SW480 (cell line): ENCODE results near the gene ARPIN.
"Not testable (repeated sequence)": the region's sequence is repeated elsewhere in the genome, so short reads cannot be mapped to it uniquely, and the experiment has no call there.

ENCODE experiments used
- DNase-seq: peaks from one replicate; pipeline ENCODE4 v3.0.0-alpha.2; 2016; ENCODE audit warnings: low spot score

ARPIN gene

GRCh38 chr15:89878323-89878722 is 34.4 kb downstream of the ARPIN start:
- no peak for DNase-seq

GRCh38 chr15:89877083-89877425 is 35.7 kb downstream of the ARPIN start:
- no peak for DNase-seq

- DNase-seq: no peak
These were observed 36.2 kb downstream of the ARPIN start for GRCh38 chr15:89876396-89877082.

- DNase-seq: no peak
These were observed 37.0 kb downstream of the ARPIN start for GRCh38 chr15:89875741-89876140.

- peak; percentile 67 for DNase-seq
These were observed 37.7 kb downstream of the ARPIN start for GRCh38 chr15:89874926-89875564.

GRCh38 chr15:89870688-89871288 is 42.0 kb downstream of the ARPIN start:
- no peak for DNase-seq

- DNase-seq: no peak
These were observed 42.7 kb downstream of the ARPIN start for GRCh38 chr15:89870006-89870405.

GRCh38 chr15:89869490-89869889 is 43.3 kb downstream of the ARPIN start:
- DNase-seq: not testable (repeated sequence)

GRCh38 chr15:89864958-89865739 is 47.6 kb downstream of the ARPIN start:
- DNase-seq: no peak

GRCh38 chr15:89863918-89864317 is 48.8 kb downstream of the ARPIN start:
- DNase-seq: no peak

- peak; percentile 13 for DNase-seq
These were observed 51.9 kb downstream of the ARPIN start for GRCh38 chr15:89860891-89861290.

- no peak for DNase-seq
These were observed 52.3 kb downstream of the ARPIN start for GRCh38 chr15:89860431-89860830.

- no peak for DNase-seq
These were observed 53.9 kb downstream of the ARPIN start for GRCh38 chr15:89858661-89859458.

GRCh38 chr15:89857673-89858072 is 55.1 kb downstream of the ARPIN start:
- no peak for DNase-seq

GRCh38 chr15:89855948-89856347 is 56.8 kb downstream of the ARPIN start:
- no peak for DNase-seq

GRCh38 chr15:89854863-89855262 is 57.9 kb downstream of the ARPIN start:
- DNase-seq: not testable (repeated sequence)

GRCh38 chr15:89852342-89852995 is 60.3 kb downstream of the ARPIN start:
- DNase-seq: no peak

- DNase-seq: no peak
These were observed 60.9 kb downstream of the ARPIN start for GRCh38 chr15:89851673-89852341.

GRCh38 chr15:89848970-89849292 is 63.8 kb downstream of the ARPIN start:
- no peak for DNase-seq

GRCh38 chr15:89847101-89847500 is 65.7 kb downstream of the ARPIN start:
- no peak for DNase-seq

GRCh38 chr15:89845305-89845893 is 67.4 kb downstream of the ARPIN start:
- DNase-seq: peak; percentile 66
